HAP-1 (cell line): ENCODE data around the gene ATXN1.

ENCODE experiments used
- DNase-seq, 2 experiments: peaks; one replicate each; pipeline ENCODE4 v3.0.0-alpha.2; 2016 to 2020; ENCODE audit warnings: low spot score in 2 of 2
- H3K27me3 ChIP-seq: fragments of 250-450 bp; sonication (Bioruptor Pico); 2 replicates; pipeline ENCODE4 v1.5.1; 2020; ENCODE audit warnings: low read depth, mild to moderate bottlenecking, moderate library complexity
- H3K36me3 ChIP-seq: fragments of 250-450 bp; sonication (Bioruptor Pico); replicated peaks from 2 replicates; pipeline ENCODE4 v1.5.1; 2020; ENCODE audit warnings: mild to moderate bottlenecking
- H3K4me1 ChIP-seq: fragments of 250-450 bp; sonication (Bioruptor Pico); 2 replicates; pipeline ENCODE4 v1.5.1; 2020; ENCODE audit warnings: mild to moderate bottlenecking
- H3K4me3 ChIP-seq: fragments of 250-450 bp; sonication (Bioruptor Pico); 2 replicates; pipeline ENCODE4 v1.5.1; 2020; ENCODE audit warnings: mild to moderate bottlenecking, moderate library complexity
- H3K9me3 ChIP-seq: fragments of 250-450 bp; sonication (Bioruptor Pico); 2 replicates; pipeline ENCODE4 v1.5.1; 2020; ENCODE audit warnings: mild to moderate bottlenecking, moderate library complexity
- in situ Hi-C: fragments of 300-500 bp; cut with MboI; formaldehyde crosslinking; loops from 3 replicates; pipeline ENCODE4 v1.14.3; 2020; ENCODE audit warnings: low sequenced_read_pairs, inconsistent platforms, mixed read lengths

ATXN1 gene

DNA sequence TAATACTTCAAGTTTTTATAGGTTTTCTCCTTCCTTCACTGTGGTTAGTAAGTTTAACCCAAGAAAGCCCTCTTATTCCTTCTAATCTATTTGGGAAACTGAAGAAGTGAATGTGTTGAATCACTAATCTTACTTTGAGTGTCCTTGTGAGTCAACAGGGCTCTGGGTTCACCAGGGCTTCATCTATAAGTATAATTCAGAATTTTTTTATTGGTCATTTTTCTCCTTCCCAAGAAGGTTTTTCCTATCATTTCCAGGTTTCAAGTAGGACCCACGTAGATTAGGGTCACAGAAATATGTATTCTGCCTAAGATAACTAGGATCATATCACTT lies 191.1 kb downstream of the ATXN1 start:
- no peaks in the 10 kb centered on the region for H3K36me3 ChIP-seq
- H3K27me3 ChIP-seq = no peaks in the 10 kb centered on the region
- H3K9me3 ChIP-seq = no peaks in the 10 kb centered on the region
- DNase-seq = no peak
- no peaks in the 10 kb centered on the region for H3K4me1 ChIP-seq
- in situ Hi-C loops = no loop called here
- H3K4me3 ChIP-seq = no peak overlapping the region

DNA sequence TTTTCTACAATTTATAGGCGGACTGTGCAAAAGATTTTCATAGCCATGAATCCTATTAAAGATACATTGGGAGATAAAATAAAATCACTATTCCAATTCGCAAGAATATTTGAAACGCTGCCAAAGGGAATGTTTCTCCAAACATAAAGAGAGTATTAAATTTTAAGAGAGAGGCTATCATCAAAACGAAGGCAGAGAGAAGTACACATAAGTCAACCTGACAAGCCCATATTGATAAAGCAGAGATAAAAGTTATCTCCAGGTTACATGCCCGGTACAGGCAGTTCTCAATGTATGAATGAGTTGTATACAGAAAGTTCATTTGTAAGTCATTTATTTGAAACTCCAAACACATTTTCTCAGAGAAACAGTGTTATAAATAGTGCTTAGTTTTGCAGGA lies 193.1 kb downstream of the ATXN1 start:
- no peak for DNase-seq
- no peaks in the 10 kb centered on the region for H3K4me1 ChIP-seq
- H3K4me3 ChIP-seq = no peak overlapping the region
- H3K27me3 ChIP-seq = no peaks in the 10 kb centered on the region
- no peaks in the 10 kb centered on the region for H3K36me3 ChIP-seq
- in situ Hi-C loops = no loop called here
- H3K9me3 ChIP-seq = no peaks in the 10 kb centered on the region

DNA sequence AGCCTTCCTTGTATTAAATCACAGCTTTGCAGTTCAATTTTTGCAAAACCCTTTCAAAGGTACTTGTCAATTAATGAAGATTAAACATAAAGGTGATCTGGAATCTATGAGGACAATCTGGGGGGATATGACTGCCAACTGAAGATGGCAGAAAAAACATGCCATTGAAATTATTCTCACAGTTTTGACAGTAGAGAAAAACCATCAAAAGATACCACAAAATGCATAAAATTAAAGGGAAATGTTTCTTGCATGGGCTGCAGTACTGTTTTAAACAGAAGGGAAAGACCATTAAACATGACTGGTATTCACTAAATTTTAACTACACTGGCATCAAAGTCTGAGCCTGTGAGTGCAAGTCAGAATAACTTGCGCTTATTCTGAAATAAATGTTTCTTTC lies 194.2 kb downstream of the ATXN1 start:
- H3K9me3 ChIP-seq = no peaks in the 10 kb centered on the region
- in situ Hi-C loops = no loop called here
- no peak overlapping the region for H3K4me3 ChIP-seq
- no peaks in the 10 kb centered on the region for H3K27me3 ChIP-seq
- no peaks in the 10 kb centered on the region for H3K36me3 ChIP-seq
- H3K4me1 ChIP-seq = no peaks in the 10 kb centered on the region
- DNase-seq = no peak

DNA sequence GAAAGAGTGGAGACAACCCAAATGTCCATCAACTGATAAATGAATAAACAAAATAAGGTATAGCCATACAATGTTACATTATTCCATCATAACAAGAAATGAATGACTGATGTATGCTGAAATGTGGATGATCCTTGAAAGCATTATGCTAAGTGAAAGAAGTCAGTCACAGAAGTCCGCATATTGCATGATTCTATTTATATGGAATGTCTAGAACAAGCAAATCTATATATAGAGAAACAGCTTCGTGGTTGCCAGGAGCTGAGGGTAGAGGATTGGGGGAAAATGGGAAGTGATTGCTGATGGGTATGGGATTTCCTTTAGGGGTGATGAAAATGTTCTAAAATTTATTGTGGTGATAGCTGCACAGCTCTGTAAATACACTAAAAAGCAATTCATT lies 196.8 kb downstream of the ATXN1 start:
- H3K4me3 ChIP-seq = no peak overlapping the region
- H3K9me3 ChIP-seq = no peaks in the 10 kb centered on the region
- no peaks in the 10 kb centered on the region for H3K27me3 ChIP-seq
- in situ Hi-C loops = no loop called here
- no peak for DNase-seq
- no peaks in the 10 kb centered on the region for H3K4me1 ChIP-seq
- no peaks in the 10 kb centered on the region for H3K36me3 ChIP-seq

DNA sequence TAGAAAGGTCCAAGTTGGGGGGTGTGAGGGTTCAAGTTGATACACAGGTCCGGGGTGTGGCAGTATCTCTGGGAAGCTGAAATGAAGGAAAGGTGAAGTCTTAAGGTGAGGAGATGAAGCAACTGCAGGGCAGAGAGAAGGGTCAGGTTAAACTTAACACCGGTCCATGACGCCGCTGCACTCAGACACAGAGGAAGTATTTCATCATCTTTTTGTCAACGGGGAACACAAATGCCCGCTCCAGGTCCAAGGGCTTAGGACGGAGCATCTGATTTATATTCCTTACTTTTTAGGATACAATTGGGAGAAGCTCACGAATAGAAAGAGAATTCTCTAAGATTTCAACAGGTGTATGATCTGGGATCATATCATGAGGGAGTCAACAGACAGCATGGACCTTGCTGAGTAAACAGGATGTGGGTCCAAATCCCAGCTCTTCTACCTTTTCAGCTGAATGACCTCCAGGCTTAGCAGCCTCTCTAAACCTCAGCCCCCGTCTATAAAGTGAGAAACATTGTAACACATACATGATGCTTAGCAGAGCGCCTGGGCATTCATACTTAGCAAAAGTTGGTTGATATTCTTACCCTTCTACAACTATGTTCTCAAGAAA lies 197.5 kb downstream of the ATXN1 start:
- Histone ChIP-seq H3K36me3 (no peaks in the 10 kb centered on the region), H3K4me1 (no peaks in the 10 kb centered on the region), H3K27me3 (no peaks in the 10 kb centered on the region), H3K4me3 (no peak overlapping the region), H3K9me3 (no peaks in the 10 kb centered on the region)
- DNase-seq = no peak
- in situ Hi-C loops = no loop called here

DNA sequence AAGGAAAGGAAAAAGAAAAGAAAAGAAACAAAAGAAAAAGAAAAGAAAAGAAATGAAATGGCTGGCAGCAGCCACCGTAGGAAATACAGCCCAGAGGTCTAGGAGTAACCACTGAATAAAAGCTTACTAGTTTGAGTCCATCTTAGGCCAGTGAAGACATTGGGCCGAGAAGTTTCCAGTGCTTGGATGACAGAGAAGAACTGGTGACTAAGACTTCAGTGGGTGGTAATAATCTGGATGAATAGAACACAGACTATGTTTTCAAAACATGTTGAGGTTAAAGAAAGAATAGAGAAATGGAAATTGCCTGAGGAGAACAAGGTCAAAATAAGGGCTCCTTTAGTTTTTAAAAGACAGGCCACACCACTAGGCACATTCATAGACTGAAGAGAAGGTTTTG lies 198.8 kb downstream of the ATXN1 start:
- Histone ChIP-seq H3K4me1 (no peaks in the 10 kb centered on the region), H3K27me3 (no peaks in the 10 kb centered on the region), H3K4me3 (no peak overlapping the region), H3K9me3 (no peaks in the 10 kb centered on the region), H3K36me3 (no peaks in the 10 kb centered on the region)
- no peak for DNase-seq
- in situ Hi-C loops = no loop called here

DNA sequence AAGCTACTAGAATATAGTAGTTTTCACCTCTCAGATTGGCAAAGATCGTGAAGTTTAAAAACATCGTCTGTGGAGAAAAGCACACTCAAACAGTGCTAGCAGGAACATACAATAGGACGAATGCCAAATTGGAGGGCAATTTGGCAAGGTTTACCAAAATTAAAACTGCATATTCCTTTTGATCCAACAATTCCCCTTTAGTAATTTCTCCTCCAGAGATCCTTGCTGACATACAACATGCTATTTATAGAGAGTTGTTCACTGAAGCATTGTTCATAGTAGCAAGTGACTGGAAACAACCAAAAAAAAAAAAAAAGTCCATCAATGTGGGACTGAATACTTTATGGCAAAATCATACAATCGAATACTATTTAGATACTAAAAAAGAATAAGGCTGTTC lies 202.2 kb downstream of the ATXN1 start:
- DNase-seq = no peak
- H3K4me3 ChIP-seq = no peak overlapping the region
- in situ Hi-C loops = no loop called here

DNA sequence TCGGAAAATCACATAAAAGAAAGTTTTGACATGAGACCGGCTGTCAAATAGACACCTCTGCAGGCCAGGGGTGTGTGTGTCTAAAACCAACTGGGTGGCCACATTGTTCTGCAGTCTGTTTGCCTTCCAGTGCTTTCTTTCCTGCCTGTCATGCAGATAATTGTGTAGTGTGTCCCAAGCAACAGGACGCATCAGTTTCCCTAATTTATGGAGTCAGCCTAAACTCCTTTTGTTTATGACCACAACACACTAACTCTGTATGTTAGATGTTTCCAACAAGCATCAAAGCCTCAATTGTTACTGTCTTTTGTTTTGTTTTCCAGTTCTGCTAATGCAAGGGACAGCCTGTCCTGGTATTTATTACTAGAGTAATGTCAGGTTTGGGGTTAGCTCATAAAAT lies 205.7 kb downstream of the ATXN1 start:
- H3K4me1 ChIP-seq = no peaks in the 10 kb centered on the region
- in situ Hi-C loops = no loop called here
- no peak overlapping the region for H3K4me3 ChIP-seq
- DNase-seq = no peak
- H3K9me3 ChIP-seq = no peaks in the 10 kb centered on the region
- H3K36me3 ChIP-seq = no peaks in the 10 kb centered on the region
- no peaks in the 10 kb centered on the region for H3K27me3 ChIP-seq

More for the DNA sequence above, 202.2 kb downstream of the ATXN1 start:
- no peaks in the 10 kb centered on the region for H3K4me1 ChIP-seq
- H3K27me3 ChIP-seq = no peaks in the 10 kb centered on the region
- no peaks in the 10 kb centered on the region for H3K36me3 ChIP-seq
- no peaks in the 10 kb centered on the region for H3K9me3 ChIP-seq

DNA sequence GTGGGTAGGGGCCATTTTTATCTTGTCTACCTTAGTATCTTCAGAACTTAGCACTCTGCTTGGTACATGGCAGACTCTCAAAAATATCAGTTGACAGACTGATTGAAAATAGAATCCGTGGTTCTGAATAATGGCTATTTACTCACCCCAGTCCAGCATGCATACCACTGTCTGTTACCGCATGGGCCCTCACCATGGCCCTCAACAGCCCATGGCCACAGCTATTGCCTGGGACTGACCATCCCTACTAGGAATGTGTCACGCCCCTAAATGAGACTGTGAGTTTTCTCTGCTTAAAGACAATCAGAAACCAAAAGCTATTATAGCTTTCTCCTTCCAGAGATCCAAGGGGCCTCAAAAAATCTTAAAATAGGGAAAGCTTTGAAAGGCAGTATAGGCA lies 207.7 kb downstream of the ATXN1 start:
- Histone ChIP-seq H3K36me3 (no peaks in the 10 kb centered on the region), H3K27me3 (no peaks in the 10 kb centered on the region), H3K9me3 (no peaks in the 10 kb centered on the region), H3K4me3 (no peak overlapping the region), H3K4me1 (no peaks in the 10 kb centered on the region)
- in situ Hi-C loops = no loop called here
- DNase-seq = no peak

DNA sequence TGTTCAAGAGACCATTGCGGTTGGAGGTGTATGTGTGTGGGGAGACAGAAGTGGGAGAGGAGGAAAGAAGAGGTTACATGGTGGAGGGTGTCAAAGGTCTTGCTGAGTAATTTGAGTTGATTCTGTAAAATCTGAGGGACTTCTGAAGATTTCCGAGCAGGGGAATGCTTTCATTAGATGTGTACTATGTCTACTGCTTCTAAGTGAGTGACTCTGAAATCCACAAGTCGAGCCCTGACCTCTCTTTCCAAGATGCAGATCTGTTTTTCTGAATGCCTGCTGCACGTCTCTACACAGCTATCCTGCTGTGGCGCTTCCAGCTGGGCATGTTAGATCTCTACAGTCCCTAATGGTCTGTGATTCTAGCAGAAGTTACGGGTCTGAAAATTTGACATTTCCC lies 209.8 kb downstream of the ATXN1 start:
- no peaks in the 10 kb centered on the region for H3K4me1 ChIP-seq
- in situ Hi-C loops = no loop called here
- no peaks in the 10 kb centered on the region for H3K9me3 ChIP-seq
- no peak for DNase-seq
- no peaks in the 10 kb centered on the region for H3K27me3 ChIP-seq
- H3K36me3 ChIP-seq = no peaks in the 10 kb centered on the region
- no peak overlapping the region for H3K4me3 ChIP-seq

DNA sequence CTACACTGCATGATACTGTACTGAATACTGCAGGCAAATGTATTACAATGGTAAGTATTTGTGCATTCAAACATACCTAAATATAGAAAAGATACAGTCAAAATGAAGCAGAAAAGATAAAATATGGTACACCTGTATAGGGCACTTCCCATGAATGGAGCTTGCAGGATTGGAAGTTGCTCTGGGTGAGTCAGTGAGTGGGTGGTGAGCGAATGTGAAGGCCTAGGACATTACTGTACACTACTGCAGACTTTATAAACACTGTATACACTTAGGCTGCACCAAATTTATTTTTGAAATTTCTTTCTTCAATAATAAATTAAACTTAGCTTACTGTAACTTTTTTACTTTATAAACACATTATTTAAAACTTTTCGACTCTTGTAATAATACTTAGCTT lies 213.1 kb downstream of the ATXN1 start:
- in situ Hi-C loops = no loop called here
- no peaks in the 10 kb centered on the region for H3K9me3 ChIP-seq
- DNase-seq = no peak
- no peaks in the 10 kb centered on the region for H3K4me1 ChIP-seq
- no peak overlapping the region for H3K4me3 ChIP-seq
- no peaks in the 10 kb centered on the region for H3K36me3 ChIP-seq
- no peaks in the 10 kb centered on the region for H3K27me3 ChIP-seq

DNA sequence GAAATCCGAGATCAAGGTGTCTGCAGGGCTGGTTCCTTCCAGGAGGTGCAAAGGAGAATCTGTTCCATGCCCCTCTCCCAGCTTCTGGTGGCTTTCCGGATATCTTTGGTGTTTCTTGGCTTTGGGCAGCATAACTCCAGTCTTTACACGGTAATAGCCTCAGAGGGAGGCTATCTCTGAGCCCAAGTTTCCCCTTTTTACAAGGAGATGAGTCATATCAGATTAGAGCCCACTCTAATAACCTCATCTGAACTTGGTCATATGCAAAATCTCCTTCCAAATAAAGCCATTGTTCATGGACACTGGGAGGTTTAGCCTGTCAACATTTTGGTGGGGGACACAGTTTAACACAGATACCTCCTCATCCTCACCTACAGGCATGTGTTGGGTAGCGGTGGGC lies 213.7 kb downstream of the ATXN1 start:
- in situ Hi-C loops = no loop called here
- Histone ChIP-seq H3K9me3 (no peaks in the 10 kb centered on the region), H3K4me3 (no peak overlapping the region), H3K27me3 (no peaks in the 10 kb centered on the region), H3K36me3 (no peaks in the 10 kb centered on the region), H3K4me1 (no peaks in the 10 kb centered on the region)
- DNase-seq = no peak

DNA sequence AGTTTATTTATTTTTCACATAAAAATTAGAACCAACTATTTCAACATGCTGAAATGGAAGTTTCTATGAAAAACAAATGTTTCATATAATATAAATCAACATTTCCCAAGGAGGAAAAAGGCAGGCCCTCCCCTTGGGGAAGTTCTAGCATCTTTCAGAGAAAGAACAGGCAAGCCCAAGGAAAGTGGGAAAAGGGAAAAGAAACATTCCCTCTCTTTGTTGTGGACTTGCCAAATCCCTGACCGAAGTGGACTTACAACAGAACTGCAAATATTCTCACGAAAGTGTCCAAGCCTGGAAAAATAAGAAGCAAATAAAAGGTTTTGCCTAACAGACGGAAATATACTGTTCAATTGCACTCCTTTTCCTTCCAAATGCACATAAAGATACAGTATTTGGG lies 214.4 kb downstream of the ATXN1 start:
- H3K9me3 ChIP-seq = no peaks in the 10 kb centered on the region
- in situ Hi-C loops = no loop called here
- no peak for DNase-seq

DNA sequence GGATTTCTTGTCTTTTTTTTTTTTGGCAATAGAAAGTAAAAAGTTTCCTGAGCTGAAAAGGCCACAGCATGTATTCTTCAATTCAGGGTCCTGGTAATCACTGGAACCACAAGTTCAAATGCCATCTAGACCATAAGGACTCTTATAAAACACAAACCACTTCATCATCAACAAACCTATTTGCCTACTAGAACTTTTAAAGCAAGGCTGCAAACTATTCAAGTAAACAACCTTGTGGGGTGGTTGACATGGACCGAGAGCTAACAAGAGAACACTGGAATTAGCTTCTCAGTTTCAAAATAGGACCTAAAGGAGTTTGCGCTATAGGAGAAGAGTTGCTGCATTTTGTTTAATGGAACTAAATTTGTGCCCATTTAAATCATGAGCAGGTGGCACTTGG lies 215.9 kb downstream of the ATXN1 start:
- in situ Hi-C loops = no loop called here
- no peaks in the 10 kb centered on the region for H3K9me3 ChIP-seq
- no peak for DNase-seq
- H3K27me3 ChIP-seq = no peaks in the 10 kb centered on the region
- H3K4me1 ChIP-seq = no peaks in the 10 kb centered on the region
- H3K4me3 ChIP-seq = no peak overlapping the region
- H3K36me3 ChIP-seq = no peaks in the 10 kb centered on the region

More for the DNA sequence above, 214.4 kb downstream of the ATXN1 start:
- Histone ChIP-seq H3K36me3 (no peaks in the 10 kb centered on the region), H3K4me3 (no peak overlapping the region), H3K4me1 (no peaks in the 10 kb centered on the region), H3K27me3 (no peaks in the 10 kb centered on the region)

DNA sequence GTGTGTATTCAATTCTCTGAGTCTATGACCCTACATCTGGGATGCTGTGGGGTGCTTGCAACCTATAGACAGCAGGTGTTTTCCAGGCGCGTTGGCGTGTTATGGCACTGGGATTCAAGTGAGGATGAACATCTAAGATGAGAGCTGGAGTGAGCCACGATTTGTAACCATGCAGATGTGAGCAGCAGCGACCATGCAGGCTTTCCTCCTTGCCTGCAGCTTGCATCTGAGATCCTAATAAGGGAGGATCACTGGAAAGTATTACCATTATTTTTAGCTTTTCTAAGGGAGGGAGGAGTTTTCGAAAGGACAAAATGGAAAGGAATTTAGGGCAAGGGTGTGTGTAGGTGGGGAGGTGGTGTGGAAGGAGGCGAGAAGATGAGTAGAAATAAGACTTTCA lies 216.7 kb downstream of the ATXN1 start:
- in situ Hi-C loops = no loop called here
- no peak for DNase-seq
- H3K4me1 ChIP-seq = no peaks in the 10 kb centered on the region
- H3K27me3 ChIP-seq = no peaks in the 10 kb centered on the region
- no peaks in the 10 kb centered on the region for H3K9me3 ChIP-seq
- no peaks in the 10 kb centered on the region for H3K36me3 ChIP-seq
- no peak overlapping the region for H3K4me3 ChIP-seq
